Endothelial cell (in vitro differentiated cells): ENCODE measurements around the gene SUPT6H. TPM values are rescaled to one million over a fixed set of nuclear protein-coding genes. Genes with fewer than 3 reads are reported as not detected.
A peak's percentile ranks its signal among the peaks of the same experiment; 100 is the strongest.

ENCODE experiments used
- DNase-seq: peaks from one replicate; pipeline ENCODE4 v3.0.0; 2021; ENCODE audit warnings: low spot score
- H3K27ac Mint-ChIP-seq: one replicate; pipeline ENCODE4 v1.8.0; 2021; ENCODE audit warnings: mixed read lengths, inconsistent platforms; ENCODE audit not compliant: unreplicated experiment
- H3K27me3 Mint-ChIP-seq: one replicate; pipeline ENCODE4 v1.8.0; 2021; ENCODE audit warnings: mild to moderate bottlenecking, moderate library complexity, mixed read lengths, inconsistent platforms; ENCODE audit not compliant: unreplicated experiment
- H3K36me3 Mint-ChIP-seq: one replicate; pipeline ENCODE4 v1.8.0; 2021; ENCODE audit warnings: mild to moderate bottlenecking, low read depth, mixed read lengths, inconsistent platforms; ENCODE audit not compliant: unreplicated experiment
- H3K4me1 Mint-ChIP-seq: one replicate; pipeline ENCODE4 v1.8.0; 2021; ENCODE audit warnings: mild to moderate bottlenecking, mixed read lengths, inconsistent platforms; ENCODE audit not compliant: unreplicated experiment
- H3K4me3 Mint-ChIP-seq: one replicate; pipeline ENCODE4 v1.8.0; 2021; ENCODE audit warnings: mild to moderate bottlenecking, mixed read lengths, inconsistent platforms; ENCODE audit not compliant: unreplicated experiment
- H3K9me3 Mint-ChIP-seq: one replicate; pipeline ENCODE4 v1.8.0; 2021; ENCODE audit warnings: mixed read lengths, inconsistent platforms; ENCODE audit not compliant: unreplicated experiment
- CTCF ChIP-seq: fragments of 200-600 bp; sonication (generic); IDR thresholded peaks from one replicate; pipeline ENCODE4 v1.5.0; 2021; ENCODE audit warnings: antibody characterized with exemption; ENCODE audit not compliant: unreplicated experiment
- total RNA-seq: library from RNA; stranded (reverse); fragmentation: NEBNext Ultra II Directional; extraction: Animal tissue kit (Norgen Biotek cat#: 25700); gene quantifications from one replicate; pipeline ENCODE4 v1.2.1, GENCODE V29; 2021; ENCODE audit not compliant: unreplicated experiment

Gene SUPT6H
- total RNA-seq, 1 donor from 2014 or later = 87.4 TPM

- DNase-seq = peak; percentile 44
- Mint-ChIP-seq H3K36me3 (peaks cover 30% of the 10 kb centered on the region), H3K27ac (no peak overlapping the region), H3K4me3 (peak overlapping the region; percentile 85), H3K27me3 (peaks cover 29% of the 10 kb centered on the region), H3K9me3 (no peaks in the 10 kb centered on the region), H3K4me1 (peaks cover 35% of the 10 kb centered on the region)
- no peak for TF ChIP-seq CTCF
Measured at GRCh38 chr17:28716740-28717577, 55.0 kb downstream of the SUPT6H start.

- H3K36me3 Mint-ChIP-seq = peaks cover 35% of the 10 kb centered on the region
- peaks cover 31% of the 10 kb centered on the region for H3K4me1 Mint-ChIP-seq
- peaks cover 25% of the 10 kb centered on the region for H3K27me3 Mint-ChIP-seq
- peak within 1 kb of the TSS; percentile 76 for H3K27ac Mint-ChIP-seq
- no peak for TF ChIP-seq CTCF
- peak within 1 kb of the TSS; percentile 85 for H3K4me3 Mint-ChIP-seq
- peak; percentile 78 for DNase-seq
- no peaks in the 10 kb centered on the region for H3K9me3 Mint-ChIP-seq
Measured at GRCh38 chr17:28717578-28718332, 55.8 kb downstream of the SUPT6H start, which contains the start of gene RAB34. Gene RAB34, minus strand, starts transcription at chr17:28717868. Its CDS starts 602 bp downstream, at chr17:28717266.

- peaks cover 33% of the 10 kb centered on the region for H3K4me1 Mint-ChIP-seq
- H3K4me3 Mint-ChIP-seq = peak overlapping the region; percentile 85
Measured at GRCh38 chr17:28718333-28719020, 56.5 kb downstream of the SUPT6H start.

GRCh38 chr17:28719021-28719433 is 57.0 kb downstream of the SUPT6H start:
- peak overlapping the region; percentile 91 for H3K27ac Mint-ChIP-seq
- peaks cover 24% of the 10 kb centered on the region for H3K27me3 Mint-ChIP-seq
- peak overlapping the region; percentile 98 for H3K4me3 Mint-ChIP-seq
- H3K9me3 Mint-ChIP-seq = no peaks in the 10 kb centered on the region
- H3K36me3 Mint-ChIP-seq = peaks cover 39% of the 10 kb centered on the region
- no peak for TF ChIP-seq CTCF
- DNase-seq = peak; percentile 20
- H3K4me1 Mint-ChIP-seq = peaks cover 35% of the 10 kb centered on the region

More at GRCh38 chr17:28718333-28719020, 56.5 kb downstream of the SUPT6H start:
- Mint-ChIP-seq H3K36me3 (peaks cover 40% of the 10 kb centered on the region), H3K9me3 (no peaks in the 10 kb centered on the region), H3K27ac (peak overlapping the region; percentile 76), H3K27me3 (peaks cover 24% of the 10 kb centered on the region)
- DNase-seq = no peak
- TF ChIP-seq CTCF = no peak
